Heart right ventricle (tissue), 16 donors: ENCODE measurements around the gene COL8A2. TPM values are rescaled to one million over a fixed set of nuclear protein-coding genes. Genes with fewer than 3 reads are reported as not detected.
A peak's percentile ranks its signal among the peaks of the same experiment; 100 is the strongest.

Source experiments
- ATAC-seq, 8 donors: fragments of 200-7000 bp; cut with Tn5 transposase; one replicate each; pipeline ENCODE4 v1.9.1; 2020; ENCODE audit warnings: mild to moderate bottlenecking in 8 of 8, moderate library complexity in 8 of 8, moderate number of reproducible peaks in 1 of 8
- DNase-seq, 2 donors: peaks; one replicate each; pipeline ENCODE4 v3.0.0-alpha.2; 2020
- H3K27ac ChIP-seq, 10 donors: fragments of 200-600 bp; sonication (generic) in 2 of 10; one replicate each; pipeline versions ENCODE4 v1.5.0 to v1.8.0; 2020 to 2022; ENCODE audit warnings: mild to moderate bottlenecking in 3 of 10
- H3K27me3 ChIP-seq, 7 donors: fragments of 200-600 bp; one replicate each; pipeline ENCODE4 v1.8.0; 2021 to 2022; ENCODE audit warnings: mild to moderate bottlenecking in 2 of 7
- H3K36me3 ChIP-seq, 9 donors: fragments of 200-600 bp; sonication (generic) in 1 of 9; one replicate each; pipeline versions ENCODE4 v1.5.0 to v1.8.0; 2020 to 2022; ENCODE audit warnings: mild to moderate bottlenecking in 2 of 9
- H3K4me1 ChIP-seq, 9 donors: fragments of 200-600 bp; sonication (generic) in 1 of 9; one replicate each; pipeline versions ENCODE4 v1.5.0 to v1.8.0; 2020 to 2022; ENCODE audit warnings: mild to moderate bottlenecking in 4 of 9
- H3K4me3 ChIP-seq, 10 donors: fragments of 200-600 bp; sonication (generic) in 2 of 10; one replicate each; pipeline versions ENCODE4 v1.5.0 to v1.8.0; 2020 to 2022; ENCODE audit warnings: mild to moderate bottlenecking in 7 of 10, moderate library complexity in 2 of 10
- H3K9me3 ChIP-seq, 11 donors: fragments of 200-600 bp in 10 of 11; sonication (generic) in 2 of 11; one replicate each; pipeline versions ENCODE4 v1.5.0 to v1.8.0; 2013 to 2022; ENCODE audit warnings: mild to moderate bottlenecking in 2 of 11, control low read depth in 1 of 11, moderate library complexity in 1 of 11
- WGBS, 2 donors: extraction: QIAGEN DNeasy Blood & Tissue Kit; methylation state at CpG; one replicate each; pipeline ENCODE4 v1.1.7; 2013; ENCODE audit warnings: inconsistent platforms in 1 of 2; 5-methylcytosine and 5-hydroxymethylcytosine counted together
- intact Hi-C, 10 donors: fragments of 100-400 bp; cut with DNase I; formaldehyde crosslinking; loops; one replicate each; pipeline versions ENCODE4 v1.11.1 to v1.14.2; 2022
- long read RNA-seq, 3 donors: library from polyadenylated mRNA; unstranded; transcript quantifications; one replicate each; pipeline ENCODE4 v2.0.0, GENCODE V29; 2020 to 2021
- polyA plus RNA-seq, 2 donors: library from polyadenylated mRNA; stranded (reverse); fragments of 200-250 nt; gene quantifications; one replicate each; pipeline ENCODE4 v1.2.3, GENCODE V29; 2013
- total RNA-seq, 10 donors: library from RNA; stranded (reverse); fragmentation: NEBNext Ultra II Directional in 3 of 10; extraction: Animal tissue kit (Norgen Biotek cat#: 25700) in 3 of 10; gene quantifications; one replicate each; pipeline versions ENCODE4 v1.2.1 to v1.2.4, GENCODE V29; 2021 to 2023
- TF ChIP-seq, protein P1 (sequence below), 9 donors: fragments of 200-600 bp; sonication (generic) in 2 of 9; IDR thresholded peaks; one replicate each; pipeline versions ENCODE4 v1.5.0 to v1.8.0; 2021 to 2022; ENCODE audit warnings: antibody characterized with exemption in 9 of 9, mild to moderate bottlenecking in 5 of 9, moderate library complexity in 1 of 9
- donor health status: Arrhythmogenic right ventricular cardiomyopathy.
- donor health status: ischemic (EF 13 %, LVEDD 7.1; RV severe dilation, severe dysfunction).
- donor health status: healthy with polysubstance abuse.
- donor health status: DM: no; HTN: yes; CAD: no.
- donor health status: DM: no; HTN: no; CAD: no.
- donor health status: ischemic (EF 25% LVEDD 6.9; RV normal size, moderate dysfunction).
- donor health status: ischemic (EF 25% LVEDD 5.7; RV mildly dilated, moderate dysfunction).
- donor health status: healthy.
- donor health status: DM: yes; HTN: yes; CAD: no.
- donor health status: Ischemic cardiomyopathy.
- donor health status: ischemic (EF 35%, LVEDD 5.7; RV mildly dilated, moderate dysfunction).
- donor health status: nonischemic (EF 11% LVEDD 7.7; RV severe dilation, severe dysfunction).
- donor health status: DM: yes; HTN: yes; CAD: no.
- donor health status: PGD.
- donor health status: ischemic (EF 29% LVEDD 5.4; RV normal size, mild dysfunction).
- donor health status: nonischemic (EF 23%, LVEDD 6.1; RV moderate dilation, normal function).

The COL8A2 gene
- total RNA-seq (1 to 10 TPM in 3 of 10 donors, under 1 TPM in 7; 0.53 to 2.0 (median 0.73) TPM), polyA plus RNA-seq (under 1 TPM; 0.58 to 0.80 TPM)
- long read RNA-seq, donor 1, partial matches to known transcripts = 0 of 1 reads
- long read RNA-seq, donor 1, other reads (novel, unspliced or antisense) = 1 of 1 reads
- long read RNA-seq, donor 2, partial matches to known transcripts = 0 of 5 reads
- long read RNA-seq, donor 2, other reads (novel, unspliced or antisense) = 5 of 5 reads
- long read RNA-seq, donor 3, partial matches to known transcripts = 0 of 3 reads
- long read RNA-seq, donor 3, other reads (novel, unspliced or antisense) = 3 of 3 reads

- ATAC-seq (peak in 7 of 8 donors; percentile 19 to 75 (median 68)), DNase-seq (peak; percentile 28 to 43)
- Histone ChIP-seq H3K9me3 (no peaks in the 10 kb centered on the region), H3K27me3 (peaks cover 0 to 33% (median 10%) of the 10 kb centered on the region in 7 donors), H3K27ac (no peak within 1 kb of the TSS), H3K4me1 (peaks cover 0 to 37% (median 5%) of the 10 kb centered on the region in 9 donors), H3K36me3 (no peaks in the 10 kb centered on the region), H3K4me3 (peak within 1 kb of the TSS in 9 of 10 donors; percentile 9 to 49 (median 41))
- TF ChIP-seq, protein P1, sequence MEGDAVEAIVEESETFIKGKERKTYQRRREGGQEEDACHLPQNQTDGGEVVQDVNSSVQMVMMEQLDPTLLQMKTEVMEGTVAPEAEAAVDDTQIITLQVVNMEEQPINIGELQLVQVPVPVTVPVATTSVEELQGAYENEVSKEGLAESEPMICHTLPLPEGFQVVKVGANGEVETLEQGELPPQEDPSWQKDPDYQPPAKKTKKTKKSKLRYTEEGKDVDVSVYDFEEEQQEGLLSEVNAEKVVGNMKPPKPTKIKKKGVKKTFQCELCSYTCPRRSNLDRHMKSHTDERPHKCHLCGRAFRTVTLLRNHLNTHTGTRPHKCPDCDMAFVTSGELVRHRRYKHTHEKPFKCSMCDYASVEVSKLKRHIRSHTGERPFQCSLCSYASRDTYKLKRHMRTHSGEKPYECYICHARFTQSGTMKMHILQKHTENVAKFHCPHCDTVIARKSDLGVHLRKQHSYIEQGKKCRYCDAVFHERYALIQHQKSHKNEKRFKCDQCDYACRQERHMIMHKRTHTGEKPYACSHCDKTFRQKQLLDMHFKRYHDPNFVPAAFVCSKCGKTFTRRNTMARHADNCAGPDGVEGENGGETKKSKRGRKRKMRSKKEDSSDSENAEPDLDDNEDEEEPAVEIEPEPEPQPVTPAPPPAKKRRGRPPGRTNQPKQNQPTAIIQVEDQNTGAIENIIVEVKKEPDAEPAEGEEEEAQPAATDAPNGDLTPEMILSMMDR (IDR thresholded peaks at IDR 0.05) = no peak
- WGBS, 2 donors = 10 to 33% methylated on average over 33 to 77 of the region's 77 CpGs
- intact Hi-C loops = no loop called here
These were observed at the start of gene COL8A2 for GRCh38 chr1:36125129-36125991. Gene COL8A2, minus strand, starts transcription at chr1:36125222. Its CDS starts 24,980 bp downstream, at chr1:36100242.

DNA sequence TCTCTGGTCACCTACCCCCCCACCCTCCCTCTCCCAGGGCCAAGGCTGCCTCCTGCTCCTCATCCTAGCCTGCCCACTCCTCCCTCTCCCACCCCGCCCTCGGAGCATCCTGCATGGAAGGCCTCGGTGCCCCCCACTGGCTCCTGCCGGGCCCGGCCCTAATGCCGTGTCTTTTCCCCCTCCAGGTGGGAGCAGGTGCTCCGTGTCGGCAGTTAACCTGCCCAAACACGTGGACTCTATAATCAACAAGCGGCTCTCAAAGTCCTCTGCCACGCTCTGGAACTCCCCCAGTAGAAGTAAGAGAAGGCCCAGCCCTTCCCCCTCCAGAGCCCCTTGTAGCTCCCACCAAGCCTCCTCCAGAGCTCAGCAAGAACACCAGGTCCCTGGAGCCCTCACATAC is 49.7 kb upstream of the COL8A2 start:
- TF ChIP-seq, protein P1 (IDR thresholded peaks at IDR 0.05) = no peak
- Histone ChIP-seq H3K4me1 (peaks cover 31 to 91% (median 69%) of the 10 kb centered on the region in 9 donors), H3K27ac (peak overlapping the region; percentile 65 to 100 (median 88)), H3K9me3 (no peaks in the 10 kb centered on the region), H3K4me3 (no peak overlapping the region), H3K36me3 (peaks cover 13 to 100% (median 79%) of the 10 kb centered on the region in 9 donors), H3K27me3 (no peaks in the 10 kb centered on the region)
- WGBS, 2 donors = 42 to 52% methylated on average over 11 of the region's 11 CpGs
- DNase-seq = no peak
- ATAC-seq = no peak
- intact Hi-C loops = loop anchor here in 1 of 10 donors (5.0 kb wide), 1 partner anchor 63 kb away; no protein-coding TSS in a partner anchor

DNA sequence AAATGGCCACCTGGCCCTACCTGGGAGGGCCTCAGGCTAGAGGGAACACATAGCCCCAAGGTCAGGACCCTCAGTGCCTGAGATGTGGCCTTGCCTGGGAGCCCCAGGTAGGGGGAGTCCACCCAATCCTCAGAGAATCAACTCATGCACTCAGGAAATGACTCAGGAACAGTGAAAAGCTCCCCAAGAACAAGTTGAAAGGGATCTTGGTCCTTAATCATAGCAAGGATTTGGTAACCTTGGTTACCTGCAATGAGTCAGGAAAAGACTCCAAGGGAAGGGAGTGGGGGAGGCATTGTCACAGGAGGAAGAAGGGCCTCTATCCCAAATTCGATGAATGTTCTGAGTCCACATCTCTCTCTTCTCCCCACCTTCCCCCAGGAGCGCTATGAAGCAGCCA is 48.0 kb upstream of the COL8A2 start:
- ATAC-seq (no peak), DNase-seq (no peak)
- Histone ChIP-seq H3K27ac (peak overlapping the region in 9 of 10 donors; percentile 7 to 100 (median 87)), H3K9me3 (no peaks in the 10 kb centered on the region), H3K4me3 (no peak overlapping the region), H3K4me1 (peaks cover 39 to 98% (median 79%) of the 10 kb centered on the region in 9 donors), H3K36me3 (peaks cover 13 to 98% (median 62%) of the 10 kb centered on the region in 9 donors), H3K27me3 (no peaks in the 10 kb centered on the region)
- TF ChIP-seq, protein P1 (IDR thresholded peaks at IDR 0.05) = no peak
- intact Hi-C loops = loop anchor here in 1 of 10 donors (5.0 kb wide), 1 partner anchor 64 kb away; no protein-coding TSS in a partner anchor
- 76 to 80% methylated on average over 2 of the region's 2 CpGs for WGBS, 2 donors
